Measurements from ENCODE around the gene RRM1. TPM values are rescaled to one million over a fixed set of nuclear protein-coding genes. Genes with fewer than 3 reads are reported as not detected.

The RRM1 gene
- total RNA-seq, 1 donor from 2014 or later: 58.5 TPM

DNA sequence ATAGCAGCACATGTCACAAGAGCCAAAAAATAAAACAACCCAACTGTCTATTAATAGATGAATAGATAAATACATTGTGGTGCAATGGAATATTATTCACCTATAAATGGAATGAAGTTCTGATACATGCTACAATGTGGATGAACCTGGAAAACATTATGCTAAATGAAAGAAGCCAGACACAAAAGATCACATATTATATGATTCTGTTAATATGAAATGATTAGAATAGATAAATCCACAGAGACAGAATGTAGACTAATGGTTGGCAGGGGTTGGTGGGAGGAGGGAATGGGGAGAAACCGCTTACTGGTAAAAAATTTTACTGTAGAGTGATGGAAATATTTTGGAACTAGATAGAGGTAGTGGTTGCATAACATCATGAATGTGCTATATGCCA, 32.9 kb upstream of the RRM1 start:
- Histone ChIP-seq H3K4me3 (ENCODE audit: low read length in 3 of 3) (no peak overlapping the region), H3K9ac (ENCODE audit: low read depth in 1 of 3, low read length in 3 of 3) (no peak overlapping the region), H3K27ac (ENCODE audit: low read depth, low read length) (no peak overlapping the region), H3K27me3 (ENCODE audit: control insufficient read depth in 3 of 3, insufficient read depth in 3 of 3, low read length in 3 of 3) (no peaks in the 10 kb centered on the region), H3K9me3 (ENCODE audit: control insufficient read depth in 3 of 3, low read length in 3 of 3) (no peaks in the 10 kb centered on the region), H3K36me3 (ENCODE audit: control insufficient read depth in 3 of 3, insufficient read depth in 3 of 3, low read length in 3 of 3) (peaks cover 13 to 31% (median 23%) of the 10 kb centered on the region in 3 donors), H3K4me1 (ENCODE audit: control insufficient read depth in 3 of 3, insufficient read depth in 3 of 3, low read length in 3 of 3) (peaks cover 26 to 47% (median 37%) of the 10 kb centered on the region in 3 donors)

DNA sequence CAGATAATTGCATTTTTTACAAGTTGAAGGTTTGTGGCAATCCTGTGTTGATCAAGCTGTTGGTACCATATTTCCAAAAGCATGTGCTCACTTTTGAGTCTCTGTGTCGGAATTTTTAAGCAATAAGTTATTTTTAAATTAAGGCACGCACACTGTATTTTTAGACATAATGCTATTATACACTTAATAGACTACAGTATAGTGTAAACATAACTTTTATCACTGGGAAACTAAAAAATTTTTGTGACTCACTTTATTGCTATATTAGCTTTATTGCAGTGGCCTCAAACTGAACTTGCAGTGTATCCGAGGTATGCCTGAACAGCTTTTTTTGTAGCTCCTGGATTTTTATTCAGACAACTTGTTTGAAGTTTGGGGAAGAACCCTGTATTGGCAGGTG, 31.3 kb upstream of the RRM1 start:
- H3K9me3 ChIP-seq (ENCODE audit: control insufficient read depth in 3 of 3, low read length in 3 of 3): no peaks in the 10 kb centered on the region
- no peak overlapping the region for H3K27ac ChIP-seq (ENCODE audit: low read depth, low read length)
- no peak overlapping the region for H3K4me3 ChIP-seq (ENCODE audit: low read length in 3 of 3)
- peaks cover 11 to 24% (median 23%) of the 10 kb centered on the region in 3 donors for H3K36me3 ChIP-seq (ENCODE audit: control insufficient read depth in 3 of 3, insufficient read depth in 3 of 3, low read length in 3 of 3)
- no peaks in the 10 kb centered on the region for H3K27me3 ChIP-seq (ENCODE audit: control insufficient read depth in 3 of 3, insufficient read depth in 3 of 3, low read length in 3 of 3)
- H3K9ac ChIP-seq (ENCODE audit: low read depth in 1 of 3, low read length in 3 of 3): no peak overlapping the region
- H3K4me1 ChIP-seq (ENCODE audit: control insufficient read depth in 3 of 3, insufficient read depth in 3 of 3, low read length in 3 of 3): peaks cover 26 to 52% (median 34%) of the 10 kb centered on the region in 3 donors

- Histone ChIP-seq H3K9me3 (ENCODE audit: control insufficient read depth in 3 of 3, low read length in 3 of 3) (no peaks in the 10 kb centered on the region), H3K27ac (ENCODE audit: low read depth, low read length) (no peak overlapping the region), H3K9ac (ENCODE audit: low read depth in 1 of 3, low read length in 3 of 3) (no peak overlapping the region), H3K27me3 (ENCODE audit: control insufficient read depth in 3 of 3, insufficient read depth in 3 of 3, low read length in 3 of 3) (no peaks in the 10 kb centered on the region), H3K4me1 (ENCODE audit: control insufficient read depth in 3 of 3, insufficient read depth in 3 of 3, low read length in 3 of 3) (peaks cover 31 to 60% (median 39%) of the 10 kb centered on the region in 3 donors), H3K4me3 (ENCODE audit: low read length in 3 of 3) (no peak overlapping the region), H3K36me3 (ENCODE audit: control insufficient read depth in 3 of 3, insufficient read depth in 3 of 3, low read length in 3 of 3) (peaks cover 6 to 17% (median 16%) of the 10 kb centered on the region in 3 donors)
Measured at GRCh38 chr11:4064278-4064955, 30.2 kb upstream of the RRM1 start.

- Histone ChIP-seq H3K4me1 (ENCODE audit: control insufficient read depth in 3 of 3, insufficient read depth in 3 of 3, low read length in 3 of 3) (peaks cover 35 to 63% (median 39%) of the 10 kb centered on the region in 3 donors), H3K9ac (ENCODE audit: low read depth in 1 of 3, low read length in 3 of 3) (no peak overlapping the region), H3K9me3 (ENCODE audit: control insufficient read depth in 3 of 3, low read length in 3 of 3) (no peaks in the 10 kb centered on the region), H3K36me3 (ENCODE audit: control insufficient read depth in 3 of 3, insufficient read depth in 3 of 3, low read length in 3 of 3) (peaks cover 3 to 14% (median 14%) of the 10 kb centered on the region in 3 donors), H3K27ac (ENCODE audit: low read depth, low read length) (peak overlapping the region; percentile 42), H3K4me3 (ENCODE audit: low read length in 3 of 3) (no peak overlapping the region), H3K27me3 (ENCODE audit: control insufficient read depth in 3 of 3, insufficient read depth in 3 of 3, low read length in 3 of 3) (no peaks in the 10 kb centered on the region)
Measured at GRCh38 chr11:4065086-4065485, 29.5 kb upstream of the RRM1 start.

- Histone ChIP-seq H3K9me3 (ENCODE audit: control insufficient read depth in 3 of 3, low read length in 3 of 3) (no peaks in the 10 kb centered on the region), H3K27ac (ENCODE audit: low read depth, low read length) (peak overlapping the region; percentile 42), H3K36me3 (ENCODE audit: control insufficient read depth in 3 of 3, insufficient read depth in 3 of 3, low read length in 3 of 3) (peaks cover 0 to 10% (median 8%) of the 10 kb centered on the region in 3 donors), H3K4me3 (ENCODE audit: low read length in 3 of 3) (no peak overlapping the region), H3K27me3 (ENCODE audit: control insufficient read depth in 3 of 3, insufficient read depth in 3 of 3, low read length in 3 of 3) (no peaks in the 10 kb centered on the region), H3K4me1 (ENCODE audit: control insufficient read depth in 3 of 3, insufficient read depth in 3 of 3, low read length in 3 of 3) (peaks cover 33 to 59% (median 33%) of the 10 kb centered on the region in 3 donors), H3K9ac (ENCODE audit: low read depth in 1 of 3, low read length in 3 of 3) (no peak overlapping the region)
Measured at GRCh38 chr11:4065601-4066377, 28.8 kb upstream of the RRM1 start.

DNA sequence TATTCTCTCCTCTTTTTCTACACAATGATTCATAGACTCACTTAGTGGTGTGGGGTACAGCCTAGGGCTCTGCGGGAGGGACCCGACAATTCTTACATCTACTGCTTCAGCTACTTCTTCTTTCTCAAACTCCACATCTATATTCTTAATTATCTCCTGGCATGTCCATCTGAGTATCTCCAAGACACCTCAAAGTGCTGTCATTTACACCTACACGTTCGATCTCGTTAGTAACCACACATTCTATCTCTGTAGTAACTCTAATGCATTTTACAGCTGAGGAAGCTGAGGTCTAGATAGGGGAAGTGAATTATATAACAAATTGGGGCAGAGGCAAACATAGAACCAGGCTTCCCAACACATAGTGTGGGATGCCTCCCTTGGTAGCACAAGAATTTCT, 27.7 kb upstream of the RRM1 start:
- no peaks in the 10 kb centered on the region for H3K27me3 ChIP-seq (ENCODE audit: control insufficient read depth in 3 of 3, insufficient read depth in 3 of 3, low read length in 3 of 3)
- H3K9me3 ChIP-seq (ENCODE audit: control insufficient read depth in 3 of 3, low read length in 3 of 3): no peaks in the 10 kb centered on the region
- no peak overlapping the region for H3K4me3 ChIP-seq (ENCODE audit: low read length in 3 of 3)
- H3K27ac ChIP-seq (ENCODE audit: low read depth, low read length): no peak overlapping the region
- H3K36me3 ChIP-seq (ENCODE audit: control insufficient read depth in 3 of 3, insufficient read depth in 3 of 3, low read length in 3 of 3): peaks cover 0 to 6% (median 4%) of the 10 kb centered on the region in 3 donors
- H3K9ac ChIP-seq (ENCODE audit: low read depth in 1 of 3, low read length in 3 of 3): no peak overlapping the region
- H3K4me1 ChIP-seq (ENCODE audit: control insufficient read depth in 3 of 3, insufficient read depth in 3 of 3, low read length in 3 of 3): peaks cover 33 to 55% (median 37%) of the 10 kb centered on the region in 3 donors

GRCh38 chr11:4068962-4069361, 25.6 kb upstream of the RRM1 start:
- Histone ChIP-seq H3K4me3 (ENCODE audit: low read length in 3 of 3) (no peak overlapping the region), H3K36me3 (ENCODE audit: control insufficient read depth in 3 of 3, insufficient read depth in 3 of 3, low read length in 3 of 3) (peaks cover 0 to 9% (median 4%) of the 10 kb centered on the region in 3 donors), H3K4me1 (ENCODE audit: control insufficient read depth in 3 of 3, insufficient read depth in 3 of 3, low read length in 3 of 3) (peaks cover 43 to 60% (median 46%) of the 10 kb centered on the region in 3 donors), H3K27me3 (ENCODE audit: control insufficient read depth in 3 of 3, insufficient read depth in 3 of 3, low read length in 3 of 3) (no peaks in the 10 kb centered on the region), H3K9ac (ENCODE audit: low read depth in 1 of 3, low read length in 3 of 3) (no peak overlapping the region), H3K9me3 (ENCODE audit: control insufficient read depth in 3 of 3, low read length in 3 of 3) (no peaks in the 10 kb centered on the region), H3K27ac (ENCODE audit: low read depth, low read length) (no peak overlapping the region)

- H3K27ac ChIP-seq (ENCODE audit: low read depth, low read length): no peak overlapping the region
- no peaks in the 10 kb centered on the region for H3K9me3 ChIP-seq (ENCODE audit: control insufficient read depth in 3 of 3, low read length in 3 of 3)
- H3K9ac ChIP-seq (ENCODE audit: low read depth in 1 of 3, low read length in 3 of 3): no peak overlapping the region
- peaks cover 26 to 43% (median 31%) of the 10 kb centered on the region in 3 donors for H3K4me1 ChIP-seq (ENCODE audit: control insufficient read depth in 3 of 3, insufficient read depth in 3 of 3, low read length in 3 of 3)
- no peaks in the 10 kb centered on the region for H3K27me3 ChIP-seq (ENCODE audit: control insufficient read depth in 3 of 3, insufficient read depth in 3 of 3, low read length in 3 of 3)
- H3K4me3 ChIP-seq (ENCODE audit: low read length in 3 of 3): no peak overlapping the region
- H3K36me3 ChIP-seq (ENCODE audit: control insufficient read depth in 3 of 3, insufficient read depth in 3 of 3, low read length in 3 of 3): peaks cover 3 to 15% (median 4%) of the 10 kb centered on the region in 3 donors
Measured at GRCh38 chr11:4071325-4071724, 23.3 kb upstream of the RRM1 start.

DNA sequence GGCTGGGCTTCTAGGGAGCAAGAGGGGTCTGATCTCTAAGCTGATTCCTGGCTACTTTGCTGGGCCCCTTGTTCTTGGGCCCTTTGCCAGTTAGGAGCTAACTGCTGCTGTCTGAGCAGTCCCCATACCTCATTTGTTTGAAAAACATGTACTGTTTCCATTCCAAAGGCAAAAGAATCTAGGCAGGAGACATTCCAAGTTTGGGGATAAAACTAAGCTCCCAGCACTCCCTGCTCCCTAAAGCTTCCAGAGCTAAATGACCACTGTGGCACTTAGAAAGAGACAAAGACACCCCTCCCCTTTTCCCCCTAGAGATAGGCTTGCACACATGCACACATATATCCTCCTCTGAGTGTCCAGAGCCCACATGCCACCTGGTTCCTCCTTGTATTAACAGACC, 22.7 kb upstream of the RRM1 start:
- Histone ChIP-seq H3K4me1 (ENCODE audit: control insufficient read depth in 3 of 3, insufficient read depth in 3 of 3, low read length in 3 of 3) (peaks cover 24 to 38% (median 30%) of the 10 kb centered on the region in 3 donors), H3K9ac (ENCODE audit: low read depth in 1 of 3, low read length in 3 of 3) (no peak overlapping the region), H3K9me3 (ENCODE audit: control insufficient read depth in 3 of 3, low read length in 3 of 3) (no peaks in the 10 kb centered on the region), H3K27me3 (ENCODE audit: control insufficient read depth in 3 of 3, insufficient read depth in 3 of 3, low read length in 3 of 3) (no peaks in the 10 kb centered on the region), H3K27ac (ENCODE audit: low read depth, low read length) (no peak overlapping the region), H3K4me3 (ENCODE audit: low read length in 3 of 3) (no peak overlapping the region), H3K36me3 (ENCODE audit: control insufficient read depth in 3 of 3, insufficient read depth in 3 of 3, low read length in 3 of 3) (peaks cover 3 to 15% (median 4%) of the 10 kb centered on the region in 3 donors)

All from skeletal muscle tissue (tissue), 4 donors.